HG03064 (cell line): Measurements from ENCODE around the gene ATP11B.
"Not testable (repeated sequence)": the region's sequence is repeated elsewhere in the genome, so short reads cannot be mapped to it uniquely, and the experiment has no call there.

Source experiments
- ATAC-seq: cut with Tn5 transposase; IDR thresholded peaks from one replicate; pipeline ENCODE4 v1.9.1; 2021; ENCODE audit warnings: low read depth; ENCODE audit not compliant: unreplicated experiment

ATP11B gene

GRCh38 chr3:182824957-182825356 lies 31.7 kb downstream of the ATP11B start:
- ATAC-seq = no peak

- ATAC-seq = no peak
Observed at GRCh38 chr3:182829761-182830405, 36.6 kb downstream of the ATP11B start.

- ATAC-seq = no peak
Observed at GRCh38 chr3:182837855-182838454, 44.7 kb downstream of the ATP11B start.

- ATAC-seq = no peak
Observed at GRCh38 chr3:182843478-182843877, 50.2 kb downstream of the ATP11B start.

- no peak for ATAC-seq
Observed at GRCh38 chr3:182848906-182849305, 55.6 kb downstream of the ATP11B start.

- ATAC-seq = no peak
Observed at GRCh38 chr3:182855076-182855475, 61.8 kb downstream of the ATP11B start.

- ATAC-seq = no peak
Observed at GRCh38 chr3:182861348-182861747, 68.0 kb downstream of the ATP11B start.

- ATAC-seq = no peak
Observed at GRCh38 chr3:182862159-182862860, 69.0 kb downstream of the ATP11B start.

GRCh38 chr3:182869059-182869458 lies 75.8 kb downstream of the ATP11B start:
- ATAC-seq = no peak

- not testable (repeated sequence) for ATAC-seq
Observed at GRCh38 chr3:182870917-182871316, 77.6 kb downstream of the ATP11B start.

GRCh38 chr3:182879031-182879611 lies 85.8 kb downstream of the ATP11B start:
- no peak for ATAC-seq

GRCh38 chr3:182886497-182886896 lies 93.2 kb downstream of the ATP11B start:
- ATAC-seq = no peak

GRCh38 chr3:182889948-182890629 lies 96.8 kb downstream of the ATP11B start:
- ATAC-seq = no peak

- no peak for ATAC-seq
Observed at GRCh38 chr3:182891364-182891763, 98.1 kb downstream of the ATP11B start.

- no peak for ATAC-seq
Observed at GRCh38 chr3:182892226-182892625, 98.9 kb downstream of the ATP11B start.

- no peak for ATAC-seq
Observed at GRCh38 chr3:182895513-182896112, 102.3 kb downstream of the ATP11B start.

GRCh38 chr3:182896553-182896952 lies 103.2 kb downstream of the ATP11B start:
- ATAC-seq = no peak

GRCh38 chr3:182902236-182902635 lies 108.9 kb downstream of the ATP11B start:
- no peak for ATAC-seq

- ATAC-seq = no peak
Observed at GRCh38 chr3:182904164-182904563, 110.9 kb downstream of the ATP11B start.

- no peak for ATAC-seq
Observed at GRCh38 chr3:182905623-182906022, 112.3 kb downstream of the ATP11B start.

GRCh38 chr3:182906036-182906435 lies 112.7 kb downstream of the ATP11B start:
- peak; percentile 47 for ATAC-seq
